H9 (cell line): Measurements from ENCODE around the gene DNLZ. TPM values are rescaled to one million over a fixed set of nuclear protein-coding genes. Genes with fewer than 3 reads are reported as not detected.

Experiments used
- DNase-seq: peaks from one replicate; pipeline ENCODE4 v3.0.0-alpha.2; 2017
- H2AFZ ChIP-seq: one replicate; pipeline ENCODE4 v1.6.1; 2013; ENCODE audit warnings: mild to moderate bottlenecking, low read length, control low read depth, moderate library complexity
- H2AK5ac ChIP-seq: 2 replicates; pipeline ENCODE4 v1.6.1; 2013; ENCODE audit warnings: low read length, control low read depth, mixed read lengths; ENCODE audit not compliant: insufficient read length
- H2BK120ac ChIP-seq: one replicate; pipeline ENCODE4 v1.6.1; 2013; ENCODE audit warnings: low read depth, mild to moderate bottlenecking, low read length, control low read depth, inconsistent platforms; ENCODE audit not compliant: poor library complexity, severe bottlenecking
- H2BK12ac ChIP-seq: 2 replicates; pipeline ENCODE4 v1.6.1; 2013; ENCODE audit warnings: low read length, control low read depth, mixed read lengths, low read depth; ENCODE audit not compliant: insufficient read length
- H2BK15ac ChIP-seq: 2 replicates; pipeline ENCODE4 v1.6.1; 2013; ENCODE audit warnings: low read depth, low read length, control low read depth
- H2BK20ac ChIP-seq: one replicate; pipeline ENCODE4 v1.6.1; 2013; ENCODE audit warnings: low read depth, mild to moderate bottlenecking, low read length, control low read depth, inconsistent platforms; ENCODE audit not compliant: poor library complexity, severe bottlenecking
- H2BK5ac ChIP-seq: 2 replicates; pipeline ENCODE4 v1.6.1; 2013; ENCODE audit warnings: low read length, control low read depth, mixed read lengths; ENCODE audit not compliant: insufficient read length
- H3K14ac ChIP-seq: 2 replicates; pipeline ENCODE4 v1.6.1; 2013; ENCODE audit warnings: low read length, control low read depth; ENCODE audit not compliant: insufficient read depth
- H3K18ac ChIP-seq: 2 replicates; pipeline ENCODE4 v1.6.1; 2013; ENCODE audit warnings: low read depth, mild to moderate bottlenecking, mixed read lengths, low read length, control low read depth; ENCODE audit not compliant: insufficient read length
- H3K23ac ChIP-seq: 2 replicates; pipeline ENCODE4 v1.6.1; 2013; ENCODE audit warnings: low read length, control low read depth, mixed read lengths, low read depth; ENCODE audit not compliant: insufficient read length
- H3K23me2 ChIP-seq: 2 replicates; pipeline ENCODE4 v1.6.1; 2013; ENCODE audit warnings: low read depth, mild to moderate bottlenecking, mixed read lengths, low read length, control low read depth; ENCODE audit not compliant: insufficient read length, poor library complexity, severe bottlenecking
- H3K27ac ChIP-seq: 2 replicates; pipeline ENCODE4 v1.5.1; 2013; ENCODE audit warnings: low read length, control low read depth, mixed read lengths, low read depth; ENCODE audit not compliant: insufficient read length
- H3K27me3 ChIP-seq: 2 replicates; pipeline ENCODE4 v1.6.1; 2013; ENCODE audit warnings: low read length, control low read depth, inconsistent platforms; ENCODE audit not compliant: insufficient read depth
- H3K4ac ChIP-seq: 2 replicates; pipeline ENCODE4 v1.6.1; 2013; ENCODE audit warnings: low read depth, mild to moderate bottlenecking, control low read depth, inconsistent platforms, low read length, moderate library complexity
- H3K4me1 ChIP-seq: 2 replicates; pipeline ENCODE4 v1.6.1; 2013; ENCODE audit warnings: low read length, control low read depth, inconsistent platforms; ENCODE audit not compliant: insufficient read depth
- H3K4me2 ChIP-seq: 2 replicates; pipeline ENCODE4 v1.6.1; 2013; ENCODE audit warnings: low read length, control low read depth, mixed read lengths; ENCODE audit not compliant: insufficient read length, insufficient read depth
- H3K56ac ChIP-seq: 2 replicates; pipeline ENCODE4 v1.6.1; 2013; ENCODE audit warnings: low read depth, mild to moderate bottlenecking, mixed read lengths, low read length, control low read depth; ENCODE audit not compliant: insufficient read length
- H3K79me1 ChIP-seq: 2 replicates; pipeline ENCODE4 v1.6.1; 2013; ENCODE audit warnings: low read depth, mild to moderate bottlenecking, moderate library complexity, low read length, control low read depth, inconsistent platforms; ENCODE audit not compliant: insufficient read depth, poor library complexity, severe bottlenecking
- H3K79me2 ChIP-seq: 2 replicates; pipeline ENCODE4 v1.6.1; 2013; ENCODE audit warnings: low read length, control low read depth, inconsistent platforms; ENCODE audit not compliant: insufficient read depth
- H3K9ac ChIP-seq: 2 replicates; pipeline ENCODE4 v1.6.1; 2013; ENCODE audit warnings: low read length, control low read depth, mixed read lengths; ENCODE audit not compliant: insufficient read length; ENCODE audit errors: extremely low read depth
- H3K9me3 ChIP-seq: one replicate; pipeline ENCODE4 v1.6.1; 2013; ENCODE audit warnings: low read depth, low read length, inconsistent platforms; ENCODE audit not compliant: control insufficient read depth
- H3T11ph ChIP-seq: one replicate; pipeline ENCODE4 v1.6.1; 2013; ENCODE audit warnings: mild to moderate bottlenecking, low read length, control low read depth, inconsistent platforms
- H4K20me1 ChIP-seq: one replicate; pipeline ENCODE4 v1.6.1; 2013; ENCODE audit not compliant: control insufficient read depth, insufficient read length, insufficient read depth
- H4K5ac ChIP-seq: 2 replicates; pipeline ENCODE4 v1.6.1; 2013; ENCODE audit warnings: low read depth, mild to moderate bottlenecking, mixed read lengths, low read length, control low read depth; ENCODE audit not compliant: insufficient read length
- H4K8ac ChIP-seq: replicated peaks from 2 replicates; pipeline ENCODE4 v1.6.1; 2013; ENCODE audit warnings: low read length, control low read depth, mixed read lengths, low read depth; ENCODE audit not compliant: insufficient read length
- H4K91ac ChIP-seq: 2 replicates; pipeline ENCODE4 v1.6.1; 2013; ENCODE audit warnings: low read depth, mild to moderate bottlenecking, moderate library complexity, mixed read lengths, low read length, control low read depth; ENCODE audit not compliant: insufficient read length
- H3K27ac Mint-ChIP-seq, 3 experiments: 2 replicates in 2 of 3; 3 replicates in 1 of 3; pipeline ENCODE4 v1.8.0; 2020 to 2021; ENCODE audit warnings: mixed read lengths in 3 of 3, mild to moderate bottlenecking in 1 of 3, moderate library complexity in 1 of 3
- H3K27me3 Mint-ChIP-seq: 2 replicates; pipeline ENCODE4 v1.8.0; 2021; ENCODE audit warnings: low read depth, mild to moderate bottlenecking, moderate library complexity, mixed read lengths
- H3K36me3 Mint-ChIP-seq, 3 experiments: 2 replicates in 2 of 3; 3 replicates in 1 of 3; pipeline ENCODE4 v1.8.0; 2020 to 2021; ENCODE audit warnings: low read depth in 3 of 3, mixed read lengths in 3 of 3; ENCODE audit not compliant: insufficient read depth in 1 of 3
- H3K4me1 Mint-ChIP-seq, 2 experiments: 2 replicates each; pipeline ENCODE4 v1.8.0; 2020; ENCODE audit warnings: mixed read lengths in 2 of 2
- H3K4me3 Mint-ChIP-seq, 2 experiments: 2 replicates in 1 of 2; 3 replicates in 1 of 2; pipeline ENCODE4 v1.8.0; 2020 to 2021; ENCODE audit warnings: mild to moderate bottlenecking in 2 of 2, mixed read lengths in 2 of 2, moderate library complexity in 1 of 2
- H3K9me3 Mint-ChIP-seq, 2 experiments: 2 replicates in 1 of 2; 3 replicates in 1 of 2; pipeline ENCODE4 v1.8.0; 2020; ENCODE audit warnings: mild to moderate bottlenecking in 2 of 2, mixed read lengths in 2 of 2, moderate library complexity in 1 of 2
- CTCF ChIP-seq: fragments of 200-600 bp; sonication (generic); conservative IDR thresholded peaks from 3 replicates; pipeline ENCODE4 v1.8.0; 2021; ENCODE audit warnings: antibody characterized with exemption, mild to moderate bottlenecking
- WGBS: extraction: QIAGEN DNeasy Blood & Tissue Kit; methylation state at CpG from one replicate; pipeline ENCODE4 v1.1.7; 2013; ENCODE audit warnings: missing lambda C conversion rate, low lambda C conversion rate, mixed read lengths; ENCODE audit not compliant: insufficient read length; ENCODE audit errors: extremely low coverage; 5-methylcytosine and 5-hydroxymethylcytosine counted together
- total RNA-seq: library from RNA; stranded (reverse); gene quantifications from 2 replicates; pipeline ENCODE4 v1.2.1, GENCODE V29; 2021

DNLZ gene
- total RNA-seq, 1 experiment from 2014 or later, result 24.8 TPM

DNA sequence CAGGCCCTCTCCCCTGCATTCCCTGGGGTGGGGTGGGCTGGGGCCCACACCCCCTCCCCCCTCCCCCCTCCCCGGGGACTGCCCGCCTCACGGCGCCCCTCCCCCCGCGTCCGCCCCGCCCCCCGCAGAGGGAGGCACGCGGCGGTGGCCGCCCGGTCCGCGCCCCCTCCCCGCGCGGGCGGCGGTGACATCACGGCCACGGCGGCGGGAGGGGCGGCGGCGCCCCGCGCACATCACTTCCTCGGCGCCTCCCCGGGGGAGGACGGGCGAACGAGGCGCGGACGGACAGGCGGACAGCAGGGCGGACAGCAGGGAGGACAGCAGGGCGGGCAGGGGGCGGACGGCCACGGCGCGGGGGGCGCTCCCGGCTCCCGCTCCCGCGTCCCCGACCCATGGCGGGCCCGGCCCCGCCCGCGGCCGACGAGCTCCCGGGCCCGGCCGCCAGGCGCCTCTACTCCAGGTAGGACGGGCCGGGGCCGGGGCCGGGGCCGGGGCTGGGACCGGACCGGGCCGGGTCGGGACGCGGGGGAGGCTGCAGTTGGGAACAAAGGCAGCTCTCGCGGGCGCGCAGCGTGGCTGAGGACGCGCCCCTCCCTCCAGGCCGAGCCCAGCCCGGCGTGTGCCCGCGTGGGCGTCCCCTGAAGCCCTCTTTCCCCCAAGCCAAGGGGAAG lies 36.1 kb downstream of the DNLZ start, which contains the start of gene GPSM1:
GPSM1 (plus strand) TSS at position 236 of the 671 bp plus-strand sequence; CDS start at position 393, 157 bp downstream.
- no peak within 1 kb of the TSS for H3K56ac ChIP-seq
- no peak within 1 kb of the TSS for H2BK20ac ChIP-seq
- no peak within 1 kb of the TSS for H2BK120ac ChIP-seq
- peak within 1 kb of the TSS; percentile 77; the same call in 1 of the 2 replicates for H3K14ac ChIP-seq
- no peak within 1 kb of the TSS for H3K27ac ChIP-seq
- peaks cover 9 to 11% of the 10 kb centered on the region in 2 experiments for H3K4me1 Mint-ChIP-seq
- no peak within 1 kb of the TSS for H3K23ac ChIP-seq
- H4K8ac ChIP-seq, result no peak within 1 kb of the TSS
- H3K27ac Mint-ChIP-seq, result no peak within 1 kb of the TSS
- H3K27me3 ChIP-seq, result no peaks in the 10 kb centered on the region
- H2AK5ac ChIP-seq, result no peak within 1 kb of the TSS
- H3K36me3 Mint-ChIP-seq, result no peaks in the 10 kb centered on the region; a peak in 1 of 7 replicates
- no peak within 1 kb of the TSS for H2BK15ac ChIP-seq
- no peak within 1 kb of the TSS for H3K4ac ChIP-seq
- TF ChIP-seq CTCF, result no peak
- H3K23me2 ChIP-seq, result no peaks in the 10 kb centered on the region
- H3K79me1 ChIP-seq, result peaks cover 2% of the 10 kb centered on the region
- no peaks in the 10 kb centered on the region for H4K20me1 ChIP-seq
- H3K9me3 Mint-ChIP-seq, result no peaks in the 10 kb centered on the region
- no peak for DNase-seq
- H3K9me3 ChIP-seq, result no peaks in the 10 kb centered on the region
- no peak within 1 kb of the TSS for H3K9ac ChIP-seq
- no peak within 1 kb of the TSS for H4K91ac ChIP-seq
- H2AFZ ChIP-seq, result no peak within 1 kb of the TSS
- peaks cover 4% of the 10 kb centered on the region; the same call in 1 of the 2 replicates for H3K4me1 ChIP-seq
- H2BK12ac ChIP-seq, result no peak within 1 kb of the TSS
- peak within 1 kb of the TSS; percentile 63 for H3K18ac ChIP-seq
- no peak within 1 kb of the TSS for H3T11ph ChIP-seq
- WGBS, result no CpG with 5 or more reads among the region's 88 CpGs
- peak within 1 kb of the TSS; percentile 58 to 72 for H3K4me3 Mint-ChIP-seq
- no peak within 1 kb of the TSS for H4K5ac ChIP-seq
- H2BK5ac ChIP-seq, result no peak within 1 kb of the TSS
- no peak within 1 kb of the TSS for H3K4me2 ChIP-seq
- H3K79me2 ChIP-seq, result peaks cover 2% of the 10 kb centered on the region; the same call in 1 of the 2 replicates
- no peaks in the 10 kb centered on the region for H3K27me3 Mint-ChIP-seq
